HCT116 (cell line): ENCODE results near the gene SEL1L2. TPM values are rescaled to one million over a fixed set of nuclear protein-coding genes. Genes with fewer than 3 reads are reported as not detected.

ENCODE experiments used
- ATAC-seq: fragments of 200-7000 bp; cut with Tn5 transposase; 2 replicates; pipeline ENCODE4 v1.9.1; 2020; ENCODE audit warnings: mild to moderate bottlenecking, moderate library complexity
- BruUV-seq: library from RNA; stranded (reverse); fragments of 400-500 nt; replicated peaks from 2 replicates; lab custom pipeline; 2021; lab: Mats Ljungman, UMichigan
- CTCF ChIA-PET: fragments of 300-600 bp; sonication (Branson Sonifier 250); formaldehyde crosslinking; loops from one replicate; lab custom pipeline; 2021; ENCODE audit warnings: antibody characterized with exemption; lab: Charles Lee
- POLR2A ChIA-PET: fragments of 300-600, 350-600 bp; sonication (Branson Sonifier 250); formaldehyde crosslinking; loops from one replicate; lab custom pipeline; 2021; ENCODE audit warnings: antibody characterized with exemption; lab: Charles Lee
- RAD21 ChIA-PET, 2 experiments: fragments of 300-600 bp; sonication (Branson Sonifier 250); formaldehyde crosslinking; loops; one replicate each; lab custom pipeline; 2023; ENCODE audit warnings: low total read pairs in 2 of 2; ENCODE audit not compliant: uncharacterized antibody in 2 of 2, unreplicated experiment in 2 of 2, low non-redundant PET in 1 of 2; lab: Charles Lee
- DNase-seq: peaks from one replicate; pipeline ENCODE4 v3.0.0-alpha.2; 2010; ENCODE audit warnings: low read depth, low spot score
- H2AFZ ChIP-seq: fragments of 200-600 bp; shearing (Covaris generic), sonication (generic); 2 replicates; pipeline ENCODE4 v1.6.1; 2017; ENCODE audit warnings: low read depth, mixed run types, mixed read lengths, antibody characterized with exemption, low read length; ENCODE audit not compliant: poor library complexity, severe bottlenecking
- H3K27ac ChIP-seq: 2 replicates; pipeline ENCODE4 v1.5.1; 2012; ENCODE audit warnings: low read depth, low read length
- H3K27me3 ChIP-seq: fragments of 200-600 bp; sonication (generic); 2 replicates; pipeline ENCODE4 v1.6.1; 2016; ENCODE audit warnings: mixed run types, low read length, mixed read lengths; ENCODE audit not compliant: insufficient read depth
- H3K36me3 ChIP-seq, 2 experiments: fragments of 200-500 bp in 1 of 2; fragments of 200-600 bp in 1 of 2; sonication (Bioruptor generic) in 1 of 2; sonication (generic) in 1 of 2; 2 replicates each; pipeline versions ENCODE4 v1.5.1 to v1.6.1; 2014 to 2016; ENCODE audit warnings: low read length in 2 of 2, inconsistent platforms in 1 of 2, mixed read lengths in 1 of 2, mixed run types in 1 of 2; ENCODE audit not compliant: insufficient read depth in 2 of 2, control insufficient read depth in 1 of 2
- H3K4me1 ChIP-seq, 2 experiments: fragments of 200-600 bp in 1 of 2; sonication (generic) in 1 of 2; 2 replicates each; pipeline versions ENCODE4 v1.5.1 to v1.6.1; 2012 to 2017; ENCODE audit warnings: low read length in 2 of 2, inconsistent platforms in 1 of 2, mild to moderate bottlenecking in 1 of 2, mixed read lengths in 1 of 2, mixed run types in 1 of 2, moderate library complexity in 1 of 2; ENCODE audit not compliant: insufficient read depth in 2 of 2, control insufficient read depth in 1 of 2
- H3K4me2 ChIP-seq: fragments of 200-600 bp; sonication (generic); 2 replicates; pipeline ENCODE4 v1.6.1; 2017; ENCODE audit warnings: mixed run types, low read length, mixed read lengths
- H3K4me3 ChIP-seq, 2 experiments: fragments of 200-600 bp in 1 of 2; sonication (generic) in 1 of 2; replicated peaks in 1 of 2; 2 replicates each; pipeline ENCODE4 v1.5.1; 2011 to 2016; ENCODE audit warnings: low read length in 2 of 2, control low read depth in 1 of 2, low read depth in 1 of 2, mild to moderate bottlenecking in 1 of 2, mixed read lengths in 1 of 2, mixed run types in 1 of 2
- H3K79me2 ChIP-seq: fragments of 200-600 bp; sonication (generic); 2 replicates; pipeline ENCODE4 v1.6.1; 2017; ENCODE audit warnings: mild to moderate bottlenecking, mixed run types, low read length, moderate library complexity, mixed read lengths; ENCODE audit not compliant: insufficient read depth
- H3K9ac ChIP-seq: fragments of 200-600 bp; sonication (generic); 2 replicates; pipeline ENCODE4 v1.6.1; 2016; ENCODE audit warnings: low read length, mixed read lengths
- H3K9me2 ChIP-seq: fragments of 200-600 bp; sonication (generic), shearing (Covaris generic); 2 replicates; pipeline ENCODE4 v1.6.1; 2017; ENCODE audit warnings: mixed run types, mild to moderate bottlenecking, moderate library complexity; ENCODE audit not compliant: insufficient read depth
- H3K9me3 ChIP-seq, 2 experiments: fragments of 200-500 bp in 1 of 2; fragments of 200-600 bp in 1 of 2; sonication (Bioruptor generic) in 1 of 2; sonication (generic) in 1 of 2; 2 replicates each; pipeline ENCODE4 v1.6.1; 2014 to 2017; ENCODE audit warnings: low read length in 2 of 2, mixed read lengths in 2 of 2, inconsistent platforms in 1 of 2, low read depth in 1 of 2, mild to moderate bottlenecking in 1 of 2, mixed run types in 1 of 2, moderate library complexity in 1 of 2; ENCODE audit not compliant: control insufficient read depth in 1 of 2, insufficient read depth in 1 of 2
- H4K20me1 ChIP-seq: fragments of 200-600 bp; sonication (generic), shearing (Covaris generic); 2 replicates; pipeline ENCODE4 v1.6.1; 2017; ENCODE audit warnings: mixed run types, mild to moderate bottlenecking, moderate library complexity; ENCODE audit not compliant: insufficient read depth
- ATF3 ChIP-seq: IDR thresholded peaks from 2 replicates; pipeline ENCODE4 v1.6.1; 2012
- CEBPB ChIP-seq: IDR thresholded peaks from 2 replicates; pipeline ENCODE4 v1.6.1; 2012; ENCODE audit warnings: low read depth
- EGR1 ChIP-seq: IDR thresholded peaks from 2 replicates; pipeline ENCODE4 v1.6.1; 2012; ENCODE audit warnings: low read depth
- ELF1 ChIP-seq: IDR thresholded peaks from 2 replicates; pipeline ENCODE4 v1.6.1; 2012; ENCODE audit warnings: low read depth, borderline replicate concordance
- FOSL1 ChIP-seq: IDR thresholded peaks from 2 replicates; pipeline ENCODE4 v1.6.1; 2012; ENCODE audit warnings: low read depth
- JUND ChIP-seq: IDR thresholded peaks from 2 replicates; pipeline ENCODE4 v1.6.1; 2012
- MAX ChIP-seq: IDR thresholded peaks from 2 replicates; pipeline ENCODE4 v1.6.1; 2012
- POLR2A ChIP-seq: IDR thresholded peaks from 2 replicates; pipeline ENCODE4 v1.7.0; 2011; ENCODE audit warnings: borderline replicate concordance; ENCODE audit not compliant: insufficient read depth, insufficient read length; ENCODE audit errors: extremely low read depth
- REST ChIP-seq: IDR thresholded peaks from 2 replicates; pipeline ENCODE4 v1.6.1; 2012; ENCODE audit warnings: low read depth
- SIN3A ChIP-seq: IDR thresholded peaks from 2 replicates; pipeline ENCODE4 v1.6.1; 2012; ENCODE audit warnings: low read depth
- SP1 ChIP-seq: IDR thresholded peaks from 2 replicates; pipeline ENCODE4 v1.6.1; 2012; ENCODE audit warnings: low read depth
- TCF7L2 ChIP-seq: IDR thresholded peaks from 2 replicates; pipeline ENCODE4 v1.7.0; 2011; ENCODE audit warnings: borderline replicate concordance, inconsistent platforms; ENCODE audit not compliant: insufficient read depth, insufficient read length; ENCODE audit errors: extremely low read depth
- YY1 ChIP-seq: IDR thresholded peaks from 2 replicates; pipeline ENCODE4 v1.6.1; 2011; ENCODE audit warnings: low read length, low read depth, moderate library complexity, mild to moderate bottlenecking; ENCODE audit not compliant: insufficient replicate concordance; ENCODE audit errors: extremely low read depth
- ZBTB33 ChIP-seq: IDR thresholded peaks from 2 replicates; pipeline ENCODE4 v1.6.1; 2011; ENCODE audit warnings: mild to moderate bottlenecking, low read length, moderate library complexity; ENCODE audit not compliant: insufficient replicate concordance; ENCODE audit errors: extremely low read depth
- intact Hi-C: fragments of 100-400 bp; cut with micrococcal nuclease; formaldehyde crosslinking; loops from 2 replicates; pipeline ENCODE4 v1.10.0; 2022
- total RNA-seq: library from RNA; stranded (reverse); gene quantifications from one replicate; pipeline ENCODE4 v1.2.1, GENCODE V29; 2021; ENCODE audit not compliant: unreplicated experiment

Gene SEL1L2
- total RNA-seq, 1 experiment from 2014 or later = not detected

- no peak for ATAC-seq
- POLR2A ChIA-PET = no interaction called here
- CTCF ChIA-PET = no interaction called here
- H3K9me2 ChIP-seq = no peaks in the 10 kb centered on the region
- no peaks in the 10 kb centered on the region for H3K9me3 ChIP-seq
- RAD21 ChIA-PET = interaction anchor here in 1 of 2 experiments (0.7 kb wide), 1 partner anchor 114 kb away, joined by 3 read pairs; no protein-coding TSS in a partner anchor
- H3K4me3 ChIP-seq = no peak overlapping the region
- H3K79me2 ChIP-seq = no peaks in the 10 kb centered on the region
- H2AFZ ChIP-seq = no peak overlapping the region
- H3K4me2 ChIP-seq = no peak overlapping the region
- no peaks in the 10 kb centered on the region for H3K36me3 ChIP-seq
- H3K4me1 ChIP-seq = no peaks in the 10 kb centered on the region
- intact Hi-C loops = no loop called here
- no peak overlapping the region for H3K27ac ChIP-seq
- BruUV-seq = no TSS peak
- H3K27me3 ChIP-seq = no peaks in the 10 kb centered on the region
- H3K9ac ChIP-seq = no peak overlapping the region
- no peaks in the 10 kb centered on the region for H4K20me1 ChIP-seq
- TF ChIP-seq EGR1 (no peak), SIN3A (no peak), SP1 (no peak), YY1 (no peak), TCF7L2 (no peak), ZBTB33 (no peak), CEBPB (no peak)
- no peak for DNase-seq
Measured at GRCh38 chr20:13915284-13915683, 75.1 kb downstream of the SEL1L2 start.

GRCh38 chr20:13913572-13913971 is 76.8 kb downstream of the SEL1L2 start:
- ChIA-PET CTCF (no interaction called here), RAD21 (no interaction called here), POLR2A (no interaction called here)
- DNase-seq = no peak
- BruUV-seq = no TSS peak
- H4K20me1 ChIP-seq = no peaks in the 10 kb centered on the region
- H3K4me3 ChIP-seq = no peak overlapping the region
- no peak overlapping the region for H2AFZ ChIP-seq
- H3K27me3 ChIP-seq = no peaks in the 10 kb centered on the region
- no peak overlapping the region for H3K4me2 ChIP-seq
- intact Hi-C loops = no loop called here
- no peaks in the 10 kb centered on the region for H3K9me2 ChIP-seq
- no peaks in the 10 kb centered on the region for H3K9me3 ChIP-seq
- H3K9ac ChIP-seq = no peak overlapping the region
- H3K4me1 ChIP-seq = no peaks in the 10 kb centered on the region
- no peak overlapping the region for H3K27ac ChIP-seq
- no peaks in the 10 kb centered on the region for H3K79me2 ChIP-seq
- no peaks in the 10 kb centered on the region for H3K36me3 ChIP-seq
- no peak for ATAC-seq
- TF ChIP-seq FOSL1 (no peak), JUND (no peak), REST (no peak), SP1 (no peak), POLR2A (no peak), ELF1 (no peak), ATF3 (no peak), YY1 (no peak), MAX (no peak)
